Nephron progenitor cell (in vitro differentiated cells): ENCODE measurements around the gene SLC26A9.

Source experiments
- DNase-seq: peaks from one replicate; pipeline ENCODE4 v3.0.0; 2021
- H3K27ac Mint-ChIP-seq: 2 replicates; pipeline ENCODE4 v1.8.0; 2021; ENCODE audit warnings: mild to moderate bottlenecking, moderate library complexity, mixed read lengths
- H3K27me3 Mint-ChIP-seq: 2 replicates; pipeline ENCODE4 v1.8.0; 2021; ENCODE audit warnings: mild to moderate bottlenecking, low read depth, mixed read lengths; ENCODE audit not compliant: poor library complexity
- H3K36me3 Mint-ChIP-seq: 2 replicates; pipeline ENCODE4 v1.8.0; 2021; ENCODE audit warnings: low read depth, mixed read lengths
- H3K4me1 Mint-ChIP-seq: 2 replicates; pipeline ENCODE4 v1.8.0; 2021; ENCODE audit warnings: mixed read lengths
- H3K4me3 Mint-ChIP-seq: 2 replicates; pipeline ENCODE4 v1.8.0; 2021; ENCODE audit warnings: mild to moderate bottlenecking, moderate library complexity, mixed read lengths
- H3K9me3 Mint-ChIP-seq: 2 replicates; pipeline ENCODE4 v1.8.0; 2021; ENCODE audit warnings: mild to moderate bottlenecking, moderate library complexity, mixed read lengths
- CTCF ChIP-seq: fragments of 200-600 bp; sonication (generic); IDR thresholded peaks from 2 replicates; pipeline ENCODE4 v1.5.0; 2021; ENCODE audit warnings: antibody characterized with exemption

SLC26A9 gene

GRCh38 chr1:205976708-205977401 lies 33.6 kb upstream of the SLC26A9 start:
- Mint-ChIP-seq H3K36me3 (no peaks in the 10 kb centered on the region), H3K4me1 (peaks cover 24% of the 10 kb centered on the region), H3K27ac (no peak overlapping the region), H3K27me3 (peaks cover 8% of the 10 kb centered on the region), H3K9me3 (no peaks in the 10 kb centered on the region), H3K4me3 (no peak overlapping the region)
- no peak for TF ChIP-seq CTCF
- DNase-seq = peak; percentile 32

GRCh38 chr1:205976036-205976435 lies 32.8 kb upstream of the SLC26A9 start:
- no peak for TF ChIP-seq CTCF
- no peak overlapping the region for H3K27ac Mint-ChIP-seq

GRCh38 chr1:205975387-205975998 lies 32.2 kb upstream of the SLC26A9 start:
- Mint-ChIP-seq H3K27ac (no peak overlapping the region), H3K4me1 (peaks cover 24% of the 10 kb centered on the region), H3K36me3 (no peaks in the 10 kb centered on the region), H3K4me3 (no peak overlapping the region), H3K9me3 (no peaks in the 10 kb centered on the region), H3K27me3 (peaks cover 8% of the 10 kb centered on the region)
- TF ChIP-seq CTCF = no peak
- no peak for DNase-seq

More at GRCh38 chr1:205976036-205976435, 32.8 kb upstream of the SLC26A9 start:
- DNase-seq = no peak
- H3K4me1 Mint-ChIP-seq = peaks cover 24% of the 10 kb centered on the region
- H3K9me3 Mint-ChIP-seq = no peaks in the 10 kb centered on the region
- H3K4me3 Mint-ChIP-seq = no peak overlapping the region
- no peaks in the 10 kb centered on the region for H3K36me3 Mint-ChIP-seq
- peaks cover 8% of the 10 kb centered on the region for H3K27me3 Mint-ChIP-seq

GRCh38 chr1:205974712-205975111 lies 31.5 kb upstream of the SLC26A9 start:
- Mint-ChIP-seq H3K27me3 (peaks cover 8% of the 10 kb centered on the region), H3K4me1 (peaks cover 24% of the 10 kb centered on the region), H3K9me3 (no peaks in the 10 kb centered on the region), H3K36me3 (no peaks in the 10 kb centered on the region), H3K27ac (no peak overlapping the region), H3K4me3 (no peak overlapping the region)
- DNase-seq = no peak
- TF ChIP-seq CTCF = no peak

- H3K4me1 Mint-ChIP-seq = peaks cover 24% of the 10 kb centered on the region
- no peaks in the 10 kb centered on the region for H3K36me3 Mint-ChIP-seq
Measured at GRCh38 chr1:205973377-205974232, 30.3 kb upstream of the SLC26A9 start.

More at GRCh38 chr1:205973377-205974232, 30.3 kb upstream of the SLC26A9 start:
- H3K27ac Mint-ChIP-seq = no peak overlapping the region
- H3K27me3 Mint-ChIP-seq = peaks cover 8% of the 10 kb centered on the region
- DNase-seq = no peak
- no peaks in the 10 kb centered on the region for H3K9me3 Mint-ChIP-seq
- no peak overlapping the region for H3K4me3 Mint-ChIP-seq
- no peak for TF ChIP-seq CTCF
